ENCODE results near the gene HELZ. TPM values are rescaled to one million over a fixed set of nuclear protein-coding genes. Genes with fewer than 3 reads are reported as not detected.

The HELZ gene
- total RNA-seq, 1 donor from 2014 or later: 51.1 TPM

GRCh38 chr17:67177732-67178131 lies 67.3 kb downstream of the HELZ start:
- H3K27me3 ChIP-seq (ENCODE audit: control insufficient read depth, insufficient read depth, low read length): no peaks in the 10 kb centered on the region
- TF ChIP-seq, protein P1, sequence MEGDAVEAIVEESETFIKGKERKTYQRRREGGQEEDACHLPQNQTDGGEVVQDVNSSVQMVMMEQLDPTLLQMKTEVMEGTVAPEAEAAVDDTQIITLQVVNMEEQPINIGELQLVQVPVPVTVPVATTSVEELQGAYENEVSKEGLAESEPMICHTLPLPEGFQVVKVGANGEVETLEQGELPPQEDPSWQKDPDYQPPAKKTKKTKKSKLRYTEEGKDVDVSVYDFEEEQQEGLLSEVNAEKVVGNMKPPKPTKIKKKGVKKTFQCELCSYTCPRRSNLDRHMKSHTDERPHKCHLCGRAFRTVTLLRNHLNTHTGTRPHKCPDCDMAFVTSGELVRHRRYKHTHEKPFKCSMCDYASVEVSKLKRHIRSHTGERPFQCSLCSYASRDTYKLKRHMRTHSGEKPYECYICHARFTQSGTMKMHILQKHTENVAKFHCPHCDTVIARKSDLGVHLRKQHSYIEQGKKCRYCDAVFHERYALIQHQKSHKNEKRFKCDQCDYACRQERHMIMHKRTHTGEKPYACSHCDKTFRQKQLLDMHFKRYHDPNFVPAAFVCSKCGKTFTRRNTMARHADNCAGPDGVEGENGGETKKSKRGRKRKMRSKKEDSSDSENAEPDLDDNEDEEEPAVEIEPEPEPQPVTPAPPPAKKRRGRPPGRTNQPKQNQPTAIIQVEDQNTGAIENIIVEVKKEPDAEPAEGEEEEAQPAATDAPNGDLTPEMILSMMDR (IDR thresholded peaks at IDR 0.05; ENCODE audit: insufficient read depth, low read length, severe bottlenecking): no peak
- FAIRE-seq (no peak), DNase-seq (ENCODE audit: low read depth) (no peak)
- H3K36me3 ChIP-seq (ENCODE audit: control insufficient read depth, insufficient read depth, low read length): peaks cover 6% of the 10 kb centered on the region
- no peak overlapping the region for H3K4me3 ChIP-seq (ENCODE audit: low read depth, low read length)

DNA sequence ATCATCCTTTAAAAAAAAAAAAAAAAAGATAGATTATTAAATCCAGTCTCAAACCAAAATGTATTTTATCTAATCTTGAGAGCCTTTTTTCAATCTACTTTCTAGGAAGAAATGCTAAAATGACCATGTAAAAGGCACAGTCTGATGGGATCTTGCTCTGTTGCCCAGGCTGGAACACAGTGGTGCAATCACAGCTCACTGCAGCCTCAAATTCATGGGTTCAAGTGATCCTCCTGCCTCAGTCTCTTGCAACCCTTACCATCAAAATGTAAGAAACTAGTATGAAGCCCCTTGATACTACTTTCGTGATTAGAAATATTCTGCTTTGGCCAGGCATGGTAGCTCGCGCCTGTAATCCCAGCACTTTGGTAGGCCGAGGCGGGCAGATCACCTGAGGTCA lies 70.8 kb downstream of the HELZ start:
- Histone ChIP-seq H3K36me3 (ENCODE audit: control insufficient read depth, insufficient read depth, low read length) (peaks cover 8% of the 10 kb centered on the region), H3K4me3 (ENCODE audit: low read depth, low read length) (no peak overlapping the region), H3K27me3 (ENCODE audit: control insufficient read depth, insufficient read depth, low read length) (no peaks in the 10 kb centered on the region)
- FAIRE-seq: no peak
- TF ChIP-seq, protein P1 (IDR thresholded peaks at IDR 0.05; ENCODE audit: insufficient read depth, low read length, severe bottlenecking): no peak
- no peak for DNase-seq (ENCODE audit: low read depth)

GRCh38 chr17:67171560-67171959 lies 73.4 kb downstream of the HELZ start:
- Histone ChIP-seq H3K36me3 (ENCODE audit: control insufficient read depth, insufficient read depth, low read length) (peaks cover 7% of the 10 kb centered on the region), H3K27me3 (ENCODE audit: control insufficient read depth, insufficient read depth, low read length) (no peaks in the 10 kb centered on the region), H3K4me3 (ENCODE audit: low read depth, low read length) (no peak overlapping the region)
- FAIRE-seq: no peak
- TF ChIP-seq, protein P1 (IDR thresholded peaks at IDR 0.05; ENCODE audit: insufficient read depth, low read length, severe bottlenecking): no peak
- no peak for DNase-seq (ENCODE audit: low read depth)

- no peak for DNase-seq (ENCODE audit: low read depth)
- peaks cover 8% of the 10 kb centered on the region for H3K36me3 ChIP-seq (ENCODE audit: control insufficient read depth, insufficient read depth, low read length)
- H3K4me3 ChIP-seq (ENCODE audit: low read depth, low read length): no peak overlapping the region
- TF ChIP-seq, protein P1 (IDR thresholded peaks at IDR 0.05; ENCODE audit: insufficient read depth, low read length, severe bottlenecking): no peak
- H3K27me3 ChIP-seq (ENCODE audit: control insufficient read depth, insufficient read depth, low read length): no peaks in the 10 kb centered on the region
- FAIRE-seq: no peak
These were observed 76.5 kb downstream of the HELZ start for GRCh38 chr17:67168496-67168895.

GRCh38 chr17:67165201-67165600 lies 79.8 kb downstream of the HELZ start:
- H3K36me3 ChIP-seq (ENCODE audit: control insufficient read depth, insufficient read depth, low read length): peaks cover 11% of the 10 kb centered on the region
- DNase-seq (ENCODE audit: low read depth) (no peak), FAIRE-seq (no peak)
- TF ChIP-seq, protein P1 (IDR thresholded peaks at IDR 0.05; ENCODE audit: insufficient read depth, low read length, severe bottlenecking): no peak
- no peaks in the 10 kb centered on the region for H3K27me3 ChIP-seq (ENCODE audit: control insufficient read depth, insufficient read depth, low read length)
- H3K4me3 ChIP-seq (ENCODE audit: low read depth, low read length): no peak overlapping the region

DNA sequence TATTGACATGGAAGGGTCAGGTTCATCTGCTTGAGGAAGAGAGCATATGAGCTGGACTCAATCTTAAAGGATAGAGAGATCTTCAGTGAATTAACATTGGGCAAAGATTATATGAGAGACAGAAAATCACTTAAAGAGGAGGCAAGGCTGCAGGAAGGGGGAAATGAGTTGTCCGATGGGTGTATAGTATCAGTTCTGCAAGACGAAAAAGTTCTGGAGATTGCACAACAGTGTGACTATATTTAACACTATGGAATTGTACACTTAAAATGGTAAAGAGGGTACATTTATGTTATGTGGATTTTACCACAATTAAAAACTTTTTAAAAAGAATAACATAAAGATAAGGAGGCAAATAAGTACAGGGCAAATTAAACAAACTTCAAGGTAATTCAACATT lies 80.7 kb downstream of the HELZ start:
- H3K27me3 ChIP-seq (ENCODE audit: control insufficient read depth, insufficient read depth, low read length): no peaks in the 10 kb centered on the region
- H3K36me3 ChIP-seq (ENCODE audit: control insufficient read depth, insufficient read depth, low read length): peaks cover 9% of the 10 kb centered on the region
- FAIRE-seq (no peak), DNase-seq (ENCODE audit: low read depth) (no peak)
- H3K4me3 ChIP-seq (ENCODE audit: low read depth, low read length): no peak overlapping the region
- TF ChIP-seq, protein P1 (IDR thresholded peaks at IDR 0.05; ENCODE audit: insufficient read depth, low read length, severe bottlenecking): no peak

Measured in bronchial epithelial cell (primary cell).